Measurements from ENCODE around the gene CFL1.
"Not testable (repeated sequence)": the region's sequence is repeated elsewhere in the genome, so short reads cannot be mapped to it uniquely, and the experiment has no call there.

The CFL1 gene

GRCh38 chr11:65833297-65834030 lies 24.5 kb downstream of the CFL1 start, which contains the start of gene SNX32:
Gene SNX32 (plus strand): TSS chr11:65833963. CDS start chr11:65834066, 103 bp downstream.
- Histone ChIP-seq H3K4me3 (peak within 1 kb of the TSS; percentile 42), H3K27me3 (ENCODE audit: low read depth) (peaks cover 9% of the 10 kb centered on the region), H3K9me3 (peaks cover 3% of the 10 kb centered on the region; the same call in 1 of the 2 replicates), H3K36me3 (replicated peaks) (no peaks in the 10 kb centered on the region), H3K4me1 (peaks cover 12% of the 10 kb centered on the region)
- in situ Hi-C loops (cut with MboI; ENCODE audit: low sequenced_read_pairs) = no loop called here
- peak; percentile 89 to 97 for DNase-seq (ENCODE audit: low spot score in 2 of 2)

GRCh38 chr11:65832231-65832630 lies 25.7 kb downstream of the CFL1 start:
- H3K9me3 ChIP-seq; DNase-seq (ENCODE audit: low spot score in 2 of 2); H3K27me3 ChIP-seq (ENCODE audit: low read depth); H3K4me3 ChIP-seq; in situ Hi-C loops (cut with MboI; ENCODE audit: low sequenced_read_pairs); H3K36me3 ChIP-seq (replicated peaks): not testable (repeated sequence)
- H3K4me1 ChIP-seq = peaks cover 12% of the 10 kb centered on the region

DNA sequence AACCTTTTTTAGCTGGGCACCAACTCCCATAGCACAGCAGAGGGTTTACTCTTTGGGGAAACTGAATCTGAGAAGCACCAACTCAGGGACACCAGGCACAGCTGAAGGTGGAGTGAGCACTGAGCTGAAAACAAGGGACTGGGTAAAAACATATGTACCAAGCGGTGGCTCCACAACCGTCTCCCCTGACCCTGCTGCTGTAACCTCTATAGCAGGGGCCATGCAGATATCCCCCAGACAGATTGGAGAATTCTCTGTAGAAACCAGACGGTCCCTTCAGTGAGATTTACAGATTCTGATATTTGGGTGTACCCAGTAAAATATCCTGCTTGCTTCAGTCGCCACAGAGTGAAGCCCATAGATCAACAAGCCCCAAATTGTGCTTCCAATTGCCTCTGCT lies 28.5 kb downstream of the CFL1 start:
- H3K9me3 ChIP-seq = peaks cover 3% of the 10 kb centered on the region; the same call in 1 of the 2 replicates
- H3K27me3 ChIP-seq (ENCODE audit: low read depth) = peaks cover 9% of the 10 kb centered on the region
- in situ Hi-C loops (cut with MboI; ENCODE audit: low sequenced_read_pairs) = no loop called here
- H3K4me3 ChIP-seq = no peak overlapping the region
- H3K36me3 ChIP-seq (replicated peaks) = no peaks in the 10 kb centered on the region
- H3K4me1 ChIP-seq = peaks cover 8% of the 10 kb centered on the region
- DNase-seq (ENCODE audit: low spot score in 2 of 2) = no peak

DNA sequence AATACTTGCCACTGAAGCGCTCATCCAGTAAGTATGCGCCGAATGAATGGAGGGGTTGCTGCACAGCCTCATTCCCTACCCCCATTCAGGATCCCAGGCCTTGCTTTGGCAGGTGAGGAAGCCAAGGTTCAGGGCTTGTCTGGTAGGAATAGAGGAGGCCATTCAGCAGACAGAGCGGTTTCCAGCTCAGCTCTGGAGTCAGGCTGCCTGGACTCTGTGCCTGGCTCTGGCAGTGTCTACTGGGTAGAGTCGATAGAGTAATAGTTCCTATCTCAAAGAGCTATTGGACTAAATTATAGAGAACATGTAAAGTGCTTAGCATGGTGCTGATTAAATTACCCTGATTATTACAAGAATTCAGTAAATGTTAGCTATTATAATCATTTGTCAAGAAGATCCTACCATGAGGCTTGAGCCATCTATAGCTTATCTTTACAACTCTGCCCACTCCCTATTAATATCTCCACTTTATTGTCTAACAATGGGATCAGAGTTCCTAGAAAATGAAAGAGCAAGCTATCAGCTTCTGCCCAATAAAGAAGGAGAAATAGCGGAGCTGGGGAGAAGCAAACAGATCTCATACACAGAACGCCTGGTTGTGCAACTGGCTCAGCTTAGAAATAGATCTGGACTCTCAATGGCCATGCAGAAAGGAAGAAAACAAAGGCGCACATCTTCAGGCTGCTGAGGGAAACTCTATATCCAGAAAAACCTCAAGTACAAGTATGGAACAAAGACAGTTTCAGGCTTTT lies 30.8 kb downstream of the CFL1 start:
- H3K9me3 ChIP-seq = no peaks in the 10 kb centered on the region
- no peak overlapping the region for H3K4me3 ChIP-seq
- in situ Hi-C loops (cut with MboI; ENCODE audit: low sequenced_read_pairs) = no loop called here
- DNase-seq (ENCODE audit: low spot score in 2 of 2) = no peak
- H3K27me3 ChIP-seq (ENCODE audit: low read depth) = peaks cover 9% of the 10 kb centered on the region
- no peaks in the 10 kb centered on the region for H3K36me3 ChIP-seq (replicated peaks)
- no peaks in the 10 kb centered on the region for H3K4me1 ChIP-seq

DNA sequence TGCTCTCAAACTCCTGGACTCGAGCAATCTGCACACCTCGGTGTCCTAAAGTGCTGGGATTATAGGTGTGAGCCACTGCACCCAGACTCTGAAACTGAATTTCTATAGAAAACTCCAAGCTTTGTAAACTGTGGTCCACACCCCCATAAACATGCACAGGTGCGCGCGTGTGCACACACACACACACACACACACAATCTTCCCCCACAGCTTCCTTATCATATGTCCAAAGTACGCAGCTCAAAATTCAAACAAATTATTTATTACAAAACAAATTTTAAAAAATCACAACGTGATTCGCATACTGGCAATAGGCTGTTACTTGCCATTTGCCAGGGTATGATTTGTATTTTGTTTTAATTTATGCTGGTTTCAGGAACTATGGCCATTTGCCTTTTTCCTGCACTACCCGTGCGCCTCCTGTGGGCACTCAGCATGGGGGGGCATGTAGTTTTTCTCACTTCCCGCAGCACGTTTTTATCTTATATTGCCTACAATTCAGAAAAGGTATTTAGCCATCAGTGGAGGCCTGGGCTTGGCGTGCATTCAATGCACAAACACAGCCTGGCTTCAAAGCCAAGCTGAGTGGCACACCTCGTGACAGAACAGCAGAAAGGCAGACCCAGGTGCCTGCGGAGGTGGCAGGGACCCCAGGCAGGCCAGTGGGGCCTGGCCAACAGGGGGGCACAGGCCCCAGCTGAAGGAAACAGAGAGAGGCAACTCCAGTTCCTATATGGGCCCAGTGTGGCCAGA lies 35.0 kb downstream of the CFL1 start:
- DNase-seq (ENCODE audit: low spot score in 2 of 2) = no peak

GRCh38 chr11:65821107-65821506 lies 36.9 kb downstream of the CFL1 start:
- Histone ChIP-seq H3K9me3 (no peaks in the 10 kb centered on the region), H3K36me3 (replicated peaks) (no peaks in the 10 kb centered on the region; the same call in 1 of the 2 replicates), H3K4me1 (peaks cover 4% of the 10 kb centered on the region), H3K27me3 (ENCODE audit: low read depth) (no peaks in the 10 kb centered on the region), H3K4me3 (no peak overlapping the region)
- in situ Hi-C loops (cut with MboI; ENCODE audit: low sequenced_read_pairs) = no loop called here
- no peak for DNase-seq (ENCODE audit: low spot score in 2 of 2)

More for the DNA sequence above, 35.0 kb downstream of the CFL1 start:
- Histone ChIP-seq H3K27me3 (ENCODE audit: low read depth) (no peaks in the 10 kb centered on the region), H3K4me3 (no peak overlapping the region), H3K4me1 (no peaks in the 10 kb centered on the region), H3K36me3 (replicated peaks) (no peaks in the 10 kb centered on the region), H3K9me3 (no peaks in the 10 kb centered on the region)
- in situ Hi-C loops (cut with MboI; ENCODE audit: low sequenced_read_pairs) = no loop called here

GRCh38 chr11:65817835-65818680 lies 39.9 kb downstream of the CFL1 start:
- H3K4me3 ChIP-seq = peak overlapping the region; percentile 40
- peaks cover 4% of the 10 kb centered on the region for H3K4me1 ChIP-seq
- no peaks in the 10 kb centered on the region for H3K27me3 ChIP-seq (ENCODE audit: low read depth)
- no peaks in the 10 kb centered on the region; the same call in 1 of the 2 replicates for H3K36me3 ChIP-seq (replicated peaks)
- no peaks in the 10 kb centered on the region for H3K9me3 ChIP-seq
- in situ Hi-C loops (cut with MboI; ENCODE audit: low sequenced_read_pairs) = no loop called here
- peak; percentile 72 to 98 for DNase-seq (ENCODE audit: low spot score in 2 of 2)

- H3K9me3 ChIP-seq = no peaks in the 10 kb centered on the region
- no peaks in the 10 kb centered on the region; the same call in 1 of the 2 replicates for H3K36me3 ChIP-seq (replicated peaks)
- H3K4me3 ChIP-seq = peak overlapping the region; percentile 40
- in situ Hi-C loops (cut with MboI; ENCODE audit: low sequenced_read_pairs) = no loop called here
- no peaks in the 10 kb centered on the region for H3K27me3 ChIP-seq (ENCODE audit: low read depth)
- peak in 1 of 2 experiments; percentile 18 for DNase-seq (ENCODE audit: low spot score in 2 of 2)
- H3K4me1 ChIP-seq = peaks cover 4% of the 10 kb centered on the region
These were observed 40.6 kb downstream of the CFL1 start for GRCh38 chr11:65817312-65817834.

DNA sequence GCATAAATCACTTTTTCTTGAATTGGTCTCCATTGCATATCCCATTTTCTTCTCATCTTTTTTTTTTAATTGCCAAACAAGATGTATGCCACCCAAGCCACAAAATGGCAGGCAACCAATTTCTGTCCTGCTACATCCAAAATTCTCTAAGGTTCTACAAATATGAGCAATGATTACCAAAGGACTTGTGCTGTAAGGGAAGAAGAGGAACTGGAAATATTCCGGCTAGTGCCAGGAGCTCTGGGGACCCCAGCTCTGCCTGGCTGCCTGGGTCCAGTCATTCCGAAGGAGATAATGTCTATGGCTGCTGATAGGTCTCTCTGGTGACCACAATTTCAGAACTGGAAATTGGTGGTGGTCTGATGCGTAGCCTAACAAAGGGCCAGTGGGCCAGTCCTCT lies 41.3 kb downstream of the CFL1 start:
- in situ Hi-C loops (cut with MboI; ENCODE audit: low sequenced_read_pairs) = no loop called here

GRCh38 chr11:65814986-65815565 lies 42.9 kb downstream of the CFL1 start:
- DNase-seq (ENCODE audit: low spot score in 2 of 2) = no peak
- Histone ChIP-seq H3K9me3 (no peaks in the 10 kb centered on the region), H3K4me3 (no peak overlapping the region), H3K36me3 (replicated peaks) (no peaks in the 10 kb centered on the region; the same call in 1 of the 2 replicates), H3K4me1 (peaks cover 4% of the 10 kb centered on the region), H3K27me3 (ENCODE audit: low read depth) (no peaks in the 10 kb centered on the region)
- in situ Hi-C loops (cut with MboI; ENCODE audit: low sequenced_read_pairs) = no loop called here

More for the DNA sequence above, 41.3 kb downstream of the CFL1 start:
- H3K4me1 ChIP-seq = peaks cover 4% of the 10 kb centered on the region
- no peak for DNase-seq (ENCODE audit: low spot score in 2 of 2)
- no peaks in the 10 kb centered on the region for H3K27me3 ChIP-seq (ENCODE audit: low read depth)
- H3K36me3 ChIP-seq (replicated peaks) = no peaks in the 10 kb centered on the region; the same call in 1 of the 2 replicates
- no peak overlapping the region for H3K4me3 ChIP-seq
- H3K9me3 ChIP-seq = no peaks in the 10 kb centered on the region

DNA sequence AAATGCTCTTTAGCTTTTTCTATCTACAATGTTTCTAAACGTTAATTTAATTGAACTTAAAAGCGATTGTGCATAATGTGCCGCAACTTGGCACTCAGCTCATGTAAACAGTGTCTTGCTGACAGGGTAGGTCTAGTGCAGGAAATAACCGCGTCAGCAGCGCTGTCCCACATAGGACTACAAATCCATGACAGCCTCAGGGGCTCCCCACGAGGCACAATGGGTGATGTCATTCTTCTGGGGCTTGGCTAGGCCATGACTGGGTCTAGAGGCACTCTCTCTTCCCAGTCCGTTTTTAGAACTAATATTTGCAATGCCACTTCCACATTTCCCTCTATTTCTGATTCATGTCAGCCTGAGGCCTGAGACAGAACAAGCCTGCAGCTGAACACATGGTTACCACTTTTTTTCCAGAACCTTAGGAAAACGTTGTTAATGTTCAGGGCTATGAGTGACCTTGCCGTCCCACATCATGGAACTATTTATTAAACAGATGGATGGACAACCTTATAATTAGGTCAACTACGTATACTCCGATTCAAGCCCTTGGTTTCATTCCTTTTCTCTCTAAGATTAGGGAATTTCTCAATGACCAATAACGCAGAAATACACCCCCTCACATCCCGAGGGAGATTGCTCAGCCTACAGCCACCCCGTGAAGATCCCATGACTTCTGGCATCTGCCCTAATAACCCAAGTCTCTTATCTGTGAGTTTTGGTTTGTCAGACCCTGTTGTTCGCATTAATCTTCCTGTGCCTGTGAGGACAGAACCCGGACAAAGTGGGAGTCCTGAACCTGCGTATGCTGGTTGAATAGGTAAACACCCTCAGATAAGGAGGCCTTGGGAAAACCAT lies 43.6 kb downstream of the CFL1 start:
- DNase-seq (ENCODE audit: low spot score in 2 of 2) = no peak
- in situ Hi-C loops (cut with MboI; ENCODE audit: low sequenced_read_pairs) = no loop called here
- Histone ChIP-seq H3K36me3 (replicated peaks) (no peaks in the 10 kb centered on the region; the same call in 1 of the 2 replicates), H3K27me3 (ENCODE audit: low read depth) (no peaks in the 10 kb centered on the region), H3K9me3 (no peaks in the 10 kb centered on the region), H3K4me3 (no peak overlapping the region), H3K4me1 (peaks cover 4% of the 10 kb centered on the region)

Measured in HAP-1 (cell line).